Stimulated activated memory B cell treated with anti-CD40 and anti-IgM and Interleukin-4, amounts not matched to agents 10 μg/mL and 1 μg/mL and 100 μg/mL, for 72 hours (primary cell): Measurements from ENCODE around the gene ATE1.
"Not testable (repeated sequence)": the region's sequence is repeated elsewhere in the genome, so short reads cannot be mapped to it uniquely, and the experiment has no call there.

Experiments
- ATAC-seq: fragments of 150-1000 bp; cut with Tn5 transposase; 2 replicates; pipeline ENCODE4 v1.10.0; 2021
- H3K27ac Mint-ChIP-seq: one replicate; pipeline ENCODE4 v1.8.0; 2022; ENCODE audit warnings: mild to moderate bottlenecking, mixed read lengths
- H3K27me3 Mint-ChIP-seq: one replicate; pipeline ENCODE4 v1.8.0; 2022; ENCODE audit warnings: mixed read lengths
- H3K36me3 Mint-ChIP-seq: one replicate; pipeline ENCODE4 v1.8.0; 2022; ENCODE audit warnings: mixed read lengths
- H3K4me1 Mint-ChIP-seq: one replicate; pipeline ENCODE4 v1.8.0; 2022; ENCODE audit warnings: mixed read lengths
- H3K4me3 Mint-ChIP-seq: one replicate; pipeline ENCODE4 v1.8.0; 2022; ENCODE audit warnings: mild to moderate bottlenecking, moderate library complexity, mixed read lengths
- H3K9me3 Mint-ChIP-seq: one replicate; pipeline ENCODE4 v1.8.0; 2022; ENCODE audit warnings: mixed read lengths

ATE1 gene

GRCh38 chr10:121918800-121919199 is 9.0 kb downstream of the ATE1 start:
- H3K27me3 Mint-ChIP-seq, H3K9me3 Mint-ChIP-seq, H3K4me3 Mint-ChIP-seq, H3K27ac Mint-ChIP-seq, ATAC-seq, H3K4me1 Mint-ChIP-seq: not testable (repeated sequence)
- H3K36me3 Mint-ChIP-seq: peaks cover 41% of the 10 kb centered on the region

- Mint-ChIP-seq H3K36me3 (peaks cover 40% of the 10 kb centered on the region), H3K27me3 (no peaks in the 10 kb centered on the region), H3K4me1 (peaks cover 12% of the 10 kb centered on the region), H3K9me3 (no peaks in the 10 kb centered on the region), H3K27ac (no peak overlapping the region), H3K4me3 (no peak overlapping the region)
- ATAC-seq: no peak
These were observed 13.2 kb downstream of the ATE1 start for GRCh38 chr10:121914661-121915060.

- peaks cover 12% of the 10 kb centered on the region for H3K4me1 Mint-ChIP-seq
- H3K27ac Mint-ChIP-seq: peak overlapping the region; percentile 71
These were observed 16.5 kb downstream of the ATE1 start for GRCh38 chr10:121911421-121911697.

GRCh38 chr10:121910673-121911420 is 17.0 kb downstream of the ATE1 start:
- Mint-ChIP-seq H3K36me3 (peaks cover 55% of the 10 kb centered on the region), H3K27ac (peak overlapping the region; percentile 71), H3K9me3 (no peaks in the 10 kb centered on the region), H3K4me1 (peaks cover 12% of the 10 kb centered on the region), H3K27me3 (no peaks in the 10 kb centered on the region), H3K4me3 (no peak overlapping the region)
- ATAC-seq: no peak

More at GRCh38 chr10:121911421-121911697, 16.5 kb downstream of the ATE1 start:
- Mint-ChIP-seq H3K9me3 (no peaks in the 10 kb centered on the region), H3K4me3 (no peak overlapping the region), H3K27me3 (no peaks in the 10 kb centered on the region), H3K36me3 (peaks cover 58% of the 10 kb centered on the region)
- no peak for ATAC-seq

GRCh38 chr10:121904888-121905287 is 22.9 kb downstream of the ATE1 start:
- Mint-ChIP-seq H3K36me3 (peaks cover 40% of the 10 kb centered on the region), H3K27me3 (no peaks in the 10 kb centered on the region), H3K27ac (no peak overlapping the region), H3K4me3 (no peak overlapping the region), H3K4me1 (peaks cover 4% of the 10 kb centered on the region), H3K9me3 (no peaks in the 10 kb centered on the region)
- no peak for ATAC-seq

- Mint-ChIP-seq H3K27ac (no peak overlapping the region), H3K27me3 (no peaks in the 10 kb centered on the region)
- ATAC-seq: peak; percentile 62
These were observed 27.2 kb downstream of the ATE1 start for GRCh38 chr10:121900443-121901174.

GRCh38 chr10:121899727-121900126 is 28.1 kb downstream of the ATE1 start:
- no peaks in the 10 kb centered on the region for H3K9me3 Mint-ChIP-seq
- peaks cover 9% of the 10 kb centered on the region for H3K4me1 Mint-ChIP-seq
- no peaks in the 10 kb centered on the region for H3K27me3 Mint-ChIP-seq
- no peak overlapping the region for H3K27ac Mint-ChIP-seq
- no peak for ATAC-seq
- H3K36me3 Mint-ChIP-seq: peaks cover 36% of the 10 kb centered on the region
- no peak overlapping the region for H3K4me3 Mint-ChIP-seq

More at GRCh38 chr10:121900443-121901174, 27.2 kb downstream of the ATE1 start:
- no peaks in the 10 kb centered on the region for H3K9me3 Mint-ChIP-seq
- H3K4me3 Mint-ChIP-seq: no peak overlapping the region
- peaks cover 9% of the 10 kb centered on the region for H3K4me1 Mint-ChIP-seq
- peaks cover 39% of the 10 kb centered on the region for H3K36me3 Mint-ChIP-seq

- Mint-ChIP-seq H3K27me3 (no peaks in the 10 kb centered on the region), H3K9me3 (no peaks in the 10 kb centered on the region), H3K36me3 (peaks cover 15% of the 10 kb centered on the region), H3K27ac (no peak overlapping the region), H3K4me3 (no peak overlapping the region), H3K4me1 (peaks cover 7% of the 10 kb centered on the region)
- ATAC-seq: no peak
These were observed 36.7 kb downstream of the ATE1 start for GRCh38 chr10:121891103-121891502.

GRCh38 chr10:121889212-121889611 is 38.6 kb downstream of the ATE1 start:
- H3K4me3 Mint-ChIP-seq: no peak overlapping the region
- no peak for ATAC-seq
- no peak overlapping the region for H3K27ac Mint-ChIP-seq
- no peaks in the 10 kb centered on the region for H3K27me3 Mint-ChIP-seq
- no peaks in the 10 kb centered on the region for H3K9me3 Mint-ChIP-seq
- H3K36me3 Mint-ChIP-seq: peaks cover 13% of the 10 kb centered on the region
- peaks cover 7% of the 10 kb centered on the region for H3K4me1 Mint-ChIP-seq

- H3K4me1 Mint-ChIP-seq: peaks cover 7% of the 10 kb centered on the region
- H3K4me3 Mint-ChIP-seq: no peak overlapping the region
- ATAC-seq: no peak
- H3K27me3 Mint-ChIP-seq: no peaks in the 10 kb centered on the region
- H3K27ac Mint-ChIP-seq: no peak overlapping the region
- H3K36me3 Mint-ChIP-seq: peaks cover 16% of the 10 kb centered on the region
- no peaks in the 10 kb centered on the region for H3K9me3 Mint-ChIP-seq
These were observed 40.7 kb downstream of the ATE1 start for GRCh38 chr10:121886997-121887622.

GRCh38 chr10:121886181-121886580 is 41.6 kb downstream of the ATE1 start:
- no peaks in the 10 kb centered on the region for H3K27me3 Mint-ChIP-seq
- H3K36me3 Mint-ChIP-seq: peaks cover 16% of the 10 kb centered on the region
- H3K4me1 Mint-ChIP-seq: peaks cover 7% of the 10 kb centered on the region
- no peak for ATAC-seq
- H3K4me3 Mint-ChIP-seq: no peak overlapping the region
- no peaks in the 10 kb centered on the region for H3K9me3 Mint-ChIP-seq
- H3K27ac Mint-ChIP-seq: no peak overlapping the region

- Mint-ChIP-seq H3K9me3 (no peaks in the 10 kb centered on the region), H3K27ac (no peak overlapping the region), H3K4me3 (no peak overlapping the region), H3K36me3 (peaks cover 26% of the 10 kb centered on the region), H3K4me1 (no peaks in the 10 kb centered on the region), H3K27me3 (no peaks in the 10 kb centered on the region)
- no peak for ATAC-seq
These were observed 46.9 kb downstream of the ATE1 start for GRCh38 chr10:121880895-121881294.

GRCh38 chr10:121879476-121879875 is 48.4 kb downstream of the ATE1 start:
- ATAC-seq: no peak
- no peaks in the 10 kb centered on the region for H3K27me3 Mint-ChIP-seq

GRCh38 chr10:121873236-121873635 is 54.6 kb downstream of the ATE1 start:
- H3K27me3 Mint-ChIP-seq: no peaks in the 10 kb centered on the region
- no peaks in the 10 kb centered on the region for H3K9me3 Mint-ChIP-seq
- H3K4me1 Mint-ChIP-seq: no peaks in the 10 kb centered on the region
- ATAC-seq: no peak
- H3K4me3 Mint-ChIP-seq: no peak overlapping the region
- no peak overlapping the region for H3K27ac Mint-ChIP-seq
- H3K36me3 Mint-ChIP-seq: peaks cover 51% of the 10 kb centered on the region

More at GRCh38 chr10:121879476-121879875, 48.4 kb downstream of the ATE1 start:
- peaks cover 31% of the 10 kb centered on the region for H3K36me3 Mint-ChIP-seq
- H3K4me3 Mint-ChIP-seq: no peak overlapping the region
- no peak overlapping the region for H3K27ac Mint-ChIP-seq
- H3K4me1 Mint-ChIP-seq: no peaks in the 10 kb centered on the region
- no peaks in the 10 kb centered on the region for H3K9me3 Mint-ChIP-seq

- Mint-ChIP-seq H3K36me3 (peaks cover 45% of the 10 kb centered on the region), H3K27me3 (no peaks in the 10 kb centered on the region), H3K27ac (no peak overlapping the region), H3K9me3 (no peaks in the 10 kb centered on the region), H3K4me1 (peaks cover under 1% of the 10 kb centered on the region), H3K4me3 (no peak overlapping the region)
- ATAC-seq: no peak
These were observed 57.4 kb downstream of the ATE1 start for GRCh38 chr10:121870413-121870812.

- H3K4me3 Mint-ChIP-seq: no peak overlapping the region
- H3K9me3 Mint-ChIP-seq: no peaks in the 10 kb centered on the region
- peaks cover 64% of the 10 kb centered on the region for H3K36me3 Mint-ChIP-seq
- no peaks in the 10 kb centered on the region for H3K27me3 Mint-ChIP-seq
- no peak overlapping the region for H3K27ac Mint-ChIP-seq
- ATAC-seq: no peak
- H3K4me1 Mint-ChIP-seq: peaks cover 10% of the 10 kb centered on the region
These were observed 62.3 kb downstream of the ATE1 start for GRCh38 chr10:121865554-121865953.
